ENCODE results near the gene SCN2A. TPM values are rescaled to one million over a fixed set of nuclear protein-coding genes. Genes with fewer than 3 reads are reported as not detected.

Gene SCN2A
- total RNA-seq, 1 experiment from 2014 or later = 0.07 TPM

- ATAC-seq (no peak), DNase-seq (no peak)
- H3K27ac ChIP-seq (ENCODE audit: low read length) = no peak overlapping the region
- H3K4me1 ChIP-seq (ENCODE audit: insufficient read depth, low read length) = no peaks in the 10 kb centered on the region
- CTCF ChIA-PET = no interaction called here
- intact Hi-C loops (cut with micrococcal nuclease) = no loop called here
- no peak overlapping the region for H3K4me3 ChIP-seq (ENCODE audit: low read length)
- H3K27me3 ChIP-seq (ENCODE audit: low read length) = no peaks in the 10 kb centered on the region
- H4K20me1 ChIP-seq (ENCODE audit: low read length) = no peaks in the 10 kb centered on the region
- no peaks in the 10 kb centered on the region for H3F3A ChIP-seq (ENCODE audit: low read length, unreplicated experiment)
- BruUV-seq (replicated peaks) = no TSS peak
- no peaks in the 10 kb centered on the region for H3K36me3 ChIP-seq (ENCODE audit: low read depth, low read length)
- H3K9ac ChIP-seq (ENCODE audit: low read length) = no peak overlapping the region
- TF ChIP-seq CTCF (conservative IDR thresholded peaks at IDR 0.05; ENCODE audit: low read depth, low read length) (no peak), EZH2 (IDR thresholded peaks at IDR 0.05; ENCODE audit: low read length, unreplicated experiment) (no peak), EZH2phosphoT487 (IDR thresholded peaks at IDR 0.05; ENCODE audit: borderline replicate concordance, low read length) (no peak)
- POLR2A ChIA-PET (ENCODE audit: unreplicated experiment) = no interaction called here
- H3K79me2 ChIP-seq (ENCODE audit: low read length) = no peaks in the 10 kb centered on the region
- H3K4me2 ChIP-seq (ENCODE audit: low read length) = no peak overlapping the region
- no peak overlapping the region for H2AFZ ChIP-seq (ENCODE audit: low read length)
- H3K9me3 ChIP-seq (ENCODE audit: low read length) = no peaks in the 10 kb centered on the region
- no peaks in the 10 kb centered on the region for H3K9me2 ChIP-seq (replicated peaks; ENCODE audit: low read length)
Measured at GRCh38 chr2:165434865-165435496, 195.8 kb downstream of the SCN2A start.

GRCh38 chr2:165435611-165436010 lies 196.4 kb downstream of the SCN2A start:
- Histone ChIP-seq H3K79me2 (ENCODE audit: low read length) (no peaks in the 10 kb centered on the region), H3K4me3 (ENCODE audit: low read length) (no peak overlapping the region), H4K20me1 (ENCODE audit: low read length) (no peaks in the 10 kb centered on the region), H3K9me3 (ENCODE audit: low read length) (no peaks in the 10 kb centered on the region), H3K36me3 (ENCODE audit: low read depth, low read length) (no peaks in the 10 kb centered on the region), H3K4me2 (ENCODE audit: low read length) (no peak overlapping the region), H2AFZ (ENCODE audit: low read length) (no peak overlapping the region), H3K9me2 (replicated peaks; ENCODE audit: low read length) (no peaks in the 10 kb centered on the region), H3K4me1 (ENCODE audit: insufficient read depth, low read length) (no peaks in the 10 kb centered on the region), H3K27me3 (ENCODE audit: low read length) (no peaks in the 10 kb centered on the region), H3K9ac (ENCODE audit: low read length) (no peak overlapping the region), H3K27ac (ENCODE audit: low read length) (no peak overlapping the region), H3F3A (ENCODE audit: low read length, unreplicated experiment) (no peaks in the 10 kb centered on the region)
- DNase-seq = no peak
- TF ChIP-seq CTCF (conservative IDR thresholded peaks at IDR 0.05; ENCODE audit: low read depth, low read length) = no peak
- no TSS peak for BruUV-seq (replicated peaks)
- no peak for ATAC-seq
- ChIA-PET CTCF (no interaction called here), POLR2A (ENCODE audit: unreplicated experiment) (no interaction called here)
- intact Hi-C loops (cut with micrococcal nuclease) = no loop called here

- no peak overlapping the region for H3K4me2 ChIP-seq (ENCODE audit: low read length)
- CTCF ChIA-PET = no interaction called here
- intact Hi-C loops (cut with micrococcal nuclease) = no loop called here
- H3K36me3 ChIP-seq (ENCODE audit: low read depth, low read length) = no peaks in the 10 kb centered on the region
- no peak overlapping the region for H2AFZ ChIP-seq (ENCODE audit: low read length)
- POLR2A ChIA-PET (ENCODE audit: unreplicated experiment) = no interaction called here
- H3F3A ChIP-seq (ENCODE audit: low read length, unreplicated experiment) = no peaks in the 10 kb centered on the region
- H3K27me3 ChIP-seq (ENCODE audit: low read length) = no peaks in the 10 kb centered on the region
- no TSS peak for BruUV-seq (replicated peaks)
- no peak overlapping the region for H3K27ac ChIP-seq (ENCODE audit: low read length)
- ATAC-seq (no peak), DNase-seq (no peak)
- no peak overlapping the region for H3K9ac ChIP-seq (ENCODE audit: low read length)
- H3K9me2 ChIP-seq (replicated peaks; ENCODE audit: low read length) = no peaks in the 10 kb centered on the region
- H3K79me2 ChIP-seq (ENCODE audit: low read length) = no peaks in the 10 kb centered on the region
- no peaks in the 10 kb centered on the region for H3K9me3 ChIP-seq (ENCODE audit: low read length)
- no peaks in the 10 kb centered on the region for H4K20me1 ChIP-seq (ENCODE audit: low read length)
- no peak for TF ChIP-seq EZH2 (IDR thresholded peaks at IDR 0.05; ENCODE audit: low read length, unreplicated experiment)
- no peak for TF ChIP-seq EZH2phosphoT487 (IDR thresholded peaks at IDR 0.05; ENCODE audit: borderline replicate concordance, low read length)
- TF ChIP-seq CTCF (conservative IDR thresholded peaks at IDR 0.05; ENCODE audit: low read depth, low read length) = no peak
- H3K4me3 ChIP-seq (ENCODE audit: low read length) = no peak overlapping the region
- no peaks in the 10 kb centered on the region for H3K4me1 ChIP-seq (ENCODE audit: insufficient read depth, low read length)
Measured at GRCh38 chr2:165436559-165436958, 197.3 kb downstream of the SCN2A start.
